HG03135 (cell line): ENCODE measurements around the gene PLEKHG5.

Experiments
- ATAC-seq: cut with Tn5 transposase; IDR thresholded peaks from one replicate; pipeline ENCODE4 v1.9.1; 2021; ENCODE audit warnings: mild to moderate bottlenecking, moderate library complexity; ENCODE audit not compliant: unreplicated experiment

PLEKHG5 gene

GRCh38 chr1:6491480-6491962, at the start of gene PLEKHG5:
TSS of gene PLEKHG5 (minus strand) at chr1:6491667. CDS start at chr1:6477571, 14,096 bp downstream.
- ATAC-seq, result no peak

- ATAC-seq, result no peak
Measured at GRCh38 chr1:6538956-6539355, 47.5 kb upstream of the PLEKHG5 start.

- ATAC-seq, result no peak
Measured at GRCh38 chr1:6536291-6536690, 44.8 kb upstream of the PLEKHG5 start.

- no peak for ATAC-seq
Measured at GRCh38 chr1:6535214-6535613, 43.7 kb upstream of the PLEKHG5 start.

GRCh38 chr1:6534248-6534822, 42.9 kb upstream of the PLEKHG5 start:
- no peak for ATAC-seq

GRCh38 chr1:6531996-6532395, 40.5 kb upstream of the PLEKHG5 start:
- ATAC-seq, result no peak

GRCh38 chr1:6530504-6531160, 39.2 kb upstream of the PLEKHG5 start:
- ATAC-seq, result no peak

GRCh38 chr1:6528492-6528891, 37.0 kb upstream of the PLEKHG5 start:
- no peak for ATAC-seq

GRCh38 chr1:6526316-6526715, 34.8 kb upstream of the PLEKHG5 start:
- ATAC-seq, result no peak

GRCh38 chr1:6523566-6523965, 32.1 kb upstream of the PLEKHG5 start:
- no peak for ATAC-seq

- ATAC-seq, result no peak
Measured at GRCh38 chr1:6521536-6521935, 30.1 kb upstream of the PLEKHG5 start.

GRCh38 chr1:6519935-6520671, 28.6 kb upstream of the PLEKHG5 start:
- no peak for ATAC-seq

- ATAC-seq, result no peak
Measured at GRCh38 chr1:6519491-6519934, 28.0 kb upstream of the PLEKHG5 start.

- no peak for ATAC-seq
Measured at GRCh38 chr1:6517435-6517851, 26.0 kb upstream of the PLEKHG5 start.

- no peak for ATAC-seq
Measured at GRCh38 chr1:6515771-6516170, 24.3 kb upstream of the PLEKHG5 start.

- ATAC-seq, result no peak
Measured at GRCh38 chr1:6513320-6513801, 21.9 kb upstream of the PLEKHG5 start.

- no peak for ATAC-seq
Measured at GRCh38 chr1:6512908-6513280, 21.4 kb upstream of the PLEKHG5 start.

- no peak for ATAC-seq
Measured at GRCh38 chr1:6512245-6512907, 20.9 kb upstream of the PLEKHG5 start.

- ATAC-seq, result no peak
Measured at GRCh38 chr1:6511561-6512244, 20.2 kb upstream of the PLEKHG5 start.

GRCh38 chr1:6511056-6511455, 19.6 kb upstream of the PLEKHG5 start:
- ATAC-seq, result no peak

- no peak for ATAC-seq
Measured at GRCh38 chr1:6510493-6510892, 19.0 kb upstream of the PLEKHG5 start.
